ENCODE data around the gene UCN3.
"Not testable (repeated sequence)": the region's sequence is repeated elsewhere in the genome, so short reads cannot be mapped to it uniquely, and the experiment has no call there.

Gene UCN3

DNA sequence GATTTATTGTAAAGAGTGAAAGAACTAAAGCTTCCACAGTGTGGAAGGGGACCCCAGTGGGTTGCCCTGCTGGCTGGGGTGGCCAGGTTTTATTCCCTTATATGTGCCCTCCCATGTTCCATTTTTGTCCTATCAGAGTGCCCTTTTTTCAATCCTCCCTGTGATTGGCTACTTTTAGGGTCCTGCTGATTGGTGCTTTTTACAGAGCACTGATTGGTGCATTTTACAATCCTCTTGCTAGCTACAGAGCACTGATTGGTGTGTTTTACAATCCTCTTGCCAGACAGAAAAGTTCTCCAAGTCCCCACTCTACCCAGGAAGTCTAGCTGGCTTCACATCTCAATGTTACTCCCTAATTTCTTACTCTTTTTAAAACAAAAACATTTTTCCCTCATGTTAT, 46.0 kb downstream of the UCN3 start:
- DNase-seq: not testable (repeated sequence)

DNA sequence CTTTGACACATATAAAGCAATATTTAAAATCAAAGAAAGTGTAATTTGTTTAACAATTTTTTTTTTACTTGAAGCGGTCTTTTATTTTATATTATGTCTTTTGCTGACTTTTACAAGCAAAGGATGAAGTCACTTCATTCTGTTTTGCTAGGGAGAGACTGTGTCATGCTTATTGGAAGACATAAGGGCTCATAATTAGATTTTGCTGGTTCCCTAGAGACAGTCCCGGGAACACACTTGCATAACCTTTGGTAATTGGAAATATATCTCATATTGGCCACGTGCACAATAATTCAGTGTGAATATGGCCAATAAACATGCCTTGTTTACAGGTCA, 47.1 kb downstream of the UCN3 start:
- no peak for DNase-seq

DNA sequence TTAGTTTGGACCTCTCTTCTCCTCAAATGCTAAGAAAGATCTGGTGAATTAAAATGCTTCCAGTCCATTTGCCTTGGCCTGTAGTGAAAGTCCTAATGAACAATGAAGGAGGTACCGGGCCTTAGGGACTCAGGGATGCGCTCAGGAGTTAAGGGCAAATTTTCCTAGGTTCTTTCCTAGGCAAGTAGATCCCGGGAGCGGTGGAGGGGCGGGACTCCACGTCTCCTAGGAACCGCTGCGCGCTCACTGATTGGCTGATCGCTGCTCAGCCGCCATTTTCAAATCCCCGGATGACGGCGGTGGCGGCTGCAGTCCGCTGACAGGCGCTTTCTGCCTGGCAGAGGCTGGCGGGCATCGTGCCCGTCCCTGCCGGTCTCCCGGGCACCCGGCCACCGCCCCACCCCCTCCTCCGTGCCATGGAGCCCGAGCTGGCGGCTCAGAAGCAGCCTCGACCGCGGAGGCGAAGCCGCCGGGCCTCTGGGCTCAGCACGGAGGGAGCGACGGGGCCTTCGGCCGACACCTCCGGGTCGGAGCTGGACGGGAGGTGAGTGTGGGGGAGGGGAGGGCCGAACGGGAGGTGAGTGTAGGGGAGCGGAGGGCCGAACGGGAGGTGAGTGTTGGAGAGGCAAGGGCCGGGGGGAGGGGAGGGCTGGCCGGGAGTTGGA, 47.6 kb downstream of the UCN3 start, which contains the start of gene NET1:
NET1 (plus strand) TSS at position 281 of the 665 bp plus-strand sequence; CDS start at position 417, 136 bp downstream.
- DNase-seq: peak; percentile 80

DNA sequence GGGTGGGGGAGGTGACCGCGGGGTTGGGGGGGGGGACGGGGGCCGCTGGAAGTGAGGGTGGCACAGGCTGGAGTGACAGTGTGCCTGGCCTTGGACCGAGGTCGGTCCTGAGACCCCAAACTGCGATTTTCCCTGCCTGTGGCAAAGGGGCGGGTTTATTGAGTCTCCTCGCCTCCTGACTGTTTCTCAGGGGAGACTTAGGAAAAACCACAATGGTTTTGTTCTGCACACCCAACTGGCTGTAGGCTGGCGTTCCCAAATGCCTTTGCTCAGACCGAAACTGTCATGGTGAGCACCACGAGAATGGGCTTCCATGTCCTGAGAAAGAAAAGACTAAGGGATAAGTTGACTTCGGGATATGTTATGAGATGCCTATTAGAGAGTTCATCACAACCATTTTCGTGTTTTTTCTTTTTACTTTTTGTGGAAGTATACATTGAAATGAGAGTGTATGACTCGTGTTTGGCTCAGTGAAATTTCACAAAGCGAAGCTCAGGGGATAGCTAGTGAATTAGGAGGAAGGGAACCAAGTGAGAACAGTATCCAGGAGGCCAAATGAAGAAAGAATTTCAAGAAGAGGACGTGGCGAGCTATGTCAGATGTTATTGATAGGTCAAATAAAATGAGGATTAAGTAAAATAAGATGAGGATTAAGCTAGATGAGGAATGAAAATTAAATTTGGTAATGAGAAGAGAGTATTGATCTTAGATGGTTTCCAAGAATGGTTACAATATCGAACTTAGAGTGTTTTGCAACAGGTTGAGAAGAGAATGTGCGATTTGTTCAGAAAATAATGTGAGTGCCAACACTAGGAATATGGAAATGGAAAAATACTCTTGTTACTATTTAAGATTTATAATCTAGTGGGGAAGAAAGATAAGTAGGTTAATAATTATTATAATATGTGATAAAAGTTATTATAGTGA, 48.5 kb downstream of the UCN3 start:
- DNase-seq: no peak

DNA sequence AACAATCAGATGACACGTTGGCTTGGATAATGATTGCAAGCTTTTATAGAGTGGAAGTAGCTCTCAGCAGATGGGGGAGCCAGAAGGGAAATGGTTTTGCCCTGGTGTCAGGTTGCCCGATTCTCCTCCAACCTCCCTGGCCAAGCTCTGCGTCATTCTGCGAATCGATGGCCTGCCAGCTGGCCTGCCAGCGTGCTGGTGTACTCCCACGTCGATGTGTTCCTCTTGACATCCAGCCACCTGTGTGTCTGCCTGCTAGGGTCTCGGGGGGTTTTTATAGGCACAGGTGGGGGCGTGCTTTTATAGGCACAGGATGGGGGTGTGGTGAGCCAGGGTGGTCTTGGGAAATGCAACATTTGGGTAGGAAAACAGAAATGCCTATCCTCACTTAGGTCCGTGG, 52.2 kb downstream of the UCN3 start:
- DNase-seq: peak; percentile 80

DNA sequence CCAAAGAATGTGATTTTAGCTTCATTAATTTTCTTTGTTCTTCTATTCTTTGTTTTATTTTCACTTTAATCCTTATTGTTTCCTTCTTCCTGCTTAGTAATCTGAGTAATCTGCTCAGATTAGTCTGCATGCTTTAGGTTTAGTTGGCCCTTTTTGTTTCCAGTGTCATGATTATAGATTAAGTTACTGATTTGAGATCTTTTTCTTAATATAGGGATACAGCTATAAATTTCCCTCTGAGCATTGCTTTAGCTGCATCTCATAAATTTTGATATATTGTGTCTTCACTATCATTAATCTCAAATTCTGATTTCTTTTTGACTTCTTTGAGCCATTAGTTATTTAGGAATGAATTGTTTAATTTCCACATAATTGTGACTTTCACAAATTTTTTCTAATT, 53.8 kb downstream of the UCN3 start:
- DNase-seq: no peak

DNA sequence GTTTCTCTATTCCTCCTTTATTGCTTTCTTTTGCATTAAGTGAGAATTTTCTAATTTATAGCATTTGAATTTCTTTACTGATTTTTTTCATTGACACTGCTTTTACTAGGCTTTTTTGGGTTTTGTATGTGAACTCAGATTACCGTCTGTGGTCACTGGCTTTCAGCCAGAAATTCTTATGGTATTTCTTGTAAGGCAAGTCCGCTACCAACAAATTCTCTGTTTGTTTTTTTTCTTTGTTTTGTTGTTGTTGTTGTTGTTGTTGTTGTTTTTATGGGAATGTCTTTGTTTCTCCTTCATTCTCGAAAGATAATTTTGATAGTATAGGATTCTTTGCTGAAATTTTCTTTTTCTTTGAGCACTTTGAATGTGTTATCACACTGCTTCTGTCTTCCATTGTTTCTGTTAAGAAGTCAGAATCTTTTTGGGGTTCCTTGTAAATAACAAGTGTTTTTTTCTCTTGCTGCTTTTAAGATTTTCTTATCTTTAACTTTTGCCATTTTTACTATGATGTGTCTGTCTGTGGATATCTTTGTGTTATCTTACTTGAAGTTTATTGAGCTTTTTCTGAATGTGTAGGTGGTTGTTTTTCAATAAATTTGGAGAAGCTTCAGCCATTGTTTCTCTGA, 54.8 kb downstream of the UCN3 start:
- no peak for DNase-seq

DNA sequence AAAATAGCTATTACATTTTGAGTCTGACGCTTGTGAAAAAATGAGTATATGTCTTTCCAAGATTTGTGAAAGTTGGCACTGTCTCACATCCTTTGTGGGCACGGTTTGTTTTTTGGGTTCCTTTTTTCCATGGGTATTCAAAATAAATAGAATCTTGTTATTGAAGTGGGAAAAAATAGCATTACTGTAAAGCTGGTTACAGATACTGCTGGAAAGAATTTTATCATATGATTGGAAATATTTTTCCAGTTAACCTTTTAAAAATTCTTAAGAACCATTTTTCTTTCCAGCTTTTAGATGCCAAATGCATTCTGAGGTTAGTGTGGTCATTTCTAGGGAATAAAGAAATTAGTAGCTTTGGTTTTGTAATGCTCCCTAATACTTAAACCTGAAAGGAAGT, 59.0 kb downstream of the UCN3 start:
- no peak for DNase-seq
